Activated naive CD8-positive, alpha-beta T cell treated with anti-CD3 and anti-CD28 coated beads, Interleukin-2, amount 50 U/mL, for 24 hours (primary cell): ENCODE measurements around the gene FOCAD.

Experiments used
- ATAC-seq: fragments of 150-1000 bp; cut with Tn5 transposase; one replicate; pipeline ENCODE4 v1.10.0; 2021
- DNase-seq: peaks from one replicate; pipeline ENCODE4 v3.0.0; 2021
- H3K27ac Mint-ChIP-seq: one replicate; pipeline ENCODE4 v1.8.0; 2021; ENCODE audit warnings: mild to moderate bottlenecking, mixed read lengths
- H3K27me3 Mint-ChIP-seq: one replicate; pipeline ENCODE4 v1.8.0; 2021; ENCODE audit warnings: mixed read lengths
- H3K36me3 Mint-ChIP-seq: one replicate; pipeline ENCODE4 v1.8.0; 2021; ENCODE audit warnings: low read depth, mixed read lengths
- H3K4me1 Mint-ChIP-seq: one replicate; pipeline ENCODE4 v1.8.0; 2021; ENCODE audit warnings: mixed read lengths
- H3K4me3 Mint-ChIP-seq: one replicate; pipeline ENCODE4 v1.8.0; 2021; ENCODE audit warnings: mild to moderate bottlenecking, moderate library complexity, mixed read lengths
- H3K9me3 Mint-ChIP-seq: one replicate; pipeline ENCODE4 v1.8.0; 2021; ENCODE audit warnings: mixed read lengths

Gene FOCAD

DNA sequence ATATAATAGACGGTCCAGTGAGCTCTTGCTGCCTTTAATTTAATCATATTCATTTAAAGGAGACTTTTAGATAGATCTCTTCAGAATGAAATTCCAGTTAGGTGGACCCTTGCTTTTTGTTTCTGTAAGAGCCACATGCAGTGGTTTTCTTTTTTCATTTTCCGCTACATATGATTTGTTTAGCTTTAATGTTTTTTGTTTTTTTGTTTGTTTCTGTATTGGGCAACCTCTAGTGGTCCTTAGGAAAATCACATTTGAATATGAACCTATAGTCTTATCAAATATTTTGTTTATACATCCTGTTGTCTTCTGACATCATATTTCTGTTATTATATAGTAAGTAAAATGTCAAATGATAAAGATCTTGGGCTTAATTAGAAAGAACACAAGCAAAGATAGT, 196.6 kb downstream of the FOCAD start:
- DNase-seq (no peak), ATAC-seq (no peak)
- no peak overlapping the region for H3K27ac Mint-ChIP-seq
- H3K36me3 Mint-ChIP-seq: peaks cover 3% of the 10 kb centered on the region
- no peaks in the 10 kb centered on the region for H3K9me3 Mint-ChIP-seq
- H3K4me1 Mint-ChIP-seq: no peaks in the 10 kb centered on the region
- no peaks in the 10 kb centered on the region for H3K27me3 Mint-ChIP-seq
- no peak overlapping the region for H3K4me3 Mint-ChIP-seq

DNA sequence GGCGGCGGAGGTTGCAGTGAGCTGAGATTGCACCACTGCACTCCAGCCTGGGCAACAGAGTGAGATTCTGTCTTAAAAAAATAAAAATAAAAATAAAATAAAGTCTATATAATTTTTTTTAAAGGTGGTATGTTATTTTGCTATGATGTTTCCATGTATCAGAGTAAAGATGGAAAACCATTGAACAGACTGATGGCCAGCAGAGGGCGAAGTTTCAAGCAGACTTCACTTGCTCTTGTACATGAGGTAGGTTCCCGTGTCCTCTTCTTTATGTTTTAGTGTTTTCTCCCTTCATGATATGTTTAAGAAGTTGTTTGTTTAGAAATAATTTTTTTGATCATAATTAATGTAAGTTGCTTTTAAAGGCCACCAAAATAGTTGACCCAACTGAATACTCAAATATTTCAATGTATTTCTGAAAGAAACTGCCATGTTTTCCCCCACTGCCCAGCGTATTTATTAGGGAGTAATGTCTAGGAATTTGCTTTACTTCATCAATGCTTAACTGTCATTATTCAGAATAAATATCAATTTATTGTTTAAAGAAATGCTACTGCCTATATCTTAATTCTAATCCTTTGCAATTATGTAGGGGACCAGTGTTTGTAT, 201.0 kb downstream of the FOCAD start:
- Mint-ChIP-seq H3K36me3 (peaks cover 12% of the 10 kb centered on the region), H3K27me3 (no peaks in the 10 kb centered on the region), H3K9me3 (no peaks in the 10 kb centered on the region), H3K4me1 (no peaks in the 10 kb centered on the region), H3K27ac (no peak overlapping the region), H3K4me3 (no peak overlapping the region)
- DNase-seq (peak; percentile 59), ATAC-seq (no peak)

DNA sequence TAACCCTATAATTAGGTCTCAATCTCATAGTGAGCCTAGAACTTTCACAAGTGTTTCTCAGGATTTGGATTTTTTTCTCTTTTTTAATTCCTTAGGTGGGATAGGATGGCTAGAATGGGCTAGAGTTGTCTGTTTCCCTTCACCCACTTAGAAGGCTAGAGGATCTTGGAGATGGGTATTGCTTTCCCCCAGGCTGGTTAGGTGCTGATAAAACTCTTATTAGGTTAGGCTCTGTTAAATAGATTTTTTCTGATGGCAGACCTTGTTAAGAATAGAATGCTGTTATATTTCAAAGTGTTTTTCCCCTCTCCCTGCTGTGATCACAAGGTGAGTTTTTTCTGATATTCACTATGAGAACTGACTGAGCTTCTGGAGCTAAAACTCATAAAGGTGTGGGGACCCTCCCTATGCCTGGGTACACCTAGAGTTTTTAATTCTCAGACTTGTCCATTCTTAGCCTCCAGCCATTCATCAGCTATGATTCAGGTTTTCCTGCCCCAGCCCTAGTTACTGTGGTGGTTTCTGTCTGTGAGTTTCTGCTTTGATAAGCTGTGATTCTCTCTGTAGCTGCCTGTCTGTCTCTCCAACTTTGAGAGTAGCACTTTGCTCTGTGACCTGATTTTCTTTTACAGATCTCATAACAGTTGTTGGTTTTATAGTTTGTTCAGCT, 215.0 kb downstream of the FOCAD start:
- Mint-ChIP-seq H3K27me3 (no peaks in the 10 kb centered on the region), H3K27ac (no peak overlapping the region), H3K36me3 (no peaks in the 10 kb centered on the region), H3K4me3 (no peak overlapping the region), H3K4me1 (no peaks in the 10 kb centered on the region), H3K9me3 (no peaks in the 10 kb centered on the region)
- DNase-seq: peak; percentile 2
- ATAC-seq: peak; percentile 40

- Mint-ChIP-seq H3K9me3 (no peaks in the 10 kb centered on the region), H3K4me1 (no peaks in the 10 kb centered on the region), H3K27me3 (no peaks in the 10 kb centered on the region), H3K27ac (no peak overlapping the region), H3K36me3 (peaks cover 5% of the 10 kb centered on the region), H3K4me3 (no peak overlapping the region)
- ATAC-seq (no peak), DNase-seq (no peak)
These were observed 219.2 kb downstream of the FOCAD start for GRCh38 chr9:20903212-20903611.

GRCh38 chr9:20904995-20905394, 220.9 kb downstream of the FOCAD start:
- Mint-ChIP-seq H3K4me1 (no peaks in the 10 kb centered on the region), H3K27ac (no peak overlapping the region), H3K9me3 (no peaks in the 10 kb centered on the region), H3K36me3 (peaks cover 5% of the 10 kb centered on the region), H3K4me3 (no peak overlapping the region), H3K27me3 (no peaks in the 10 kb centered on the region)
- DNase-seq (no peak), ATAC-seq (no peak)

DNA sequence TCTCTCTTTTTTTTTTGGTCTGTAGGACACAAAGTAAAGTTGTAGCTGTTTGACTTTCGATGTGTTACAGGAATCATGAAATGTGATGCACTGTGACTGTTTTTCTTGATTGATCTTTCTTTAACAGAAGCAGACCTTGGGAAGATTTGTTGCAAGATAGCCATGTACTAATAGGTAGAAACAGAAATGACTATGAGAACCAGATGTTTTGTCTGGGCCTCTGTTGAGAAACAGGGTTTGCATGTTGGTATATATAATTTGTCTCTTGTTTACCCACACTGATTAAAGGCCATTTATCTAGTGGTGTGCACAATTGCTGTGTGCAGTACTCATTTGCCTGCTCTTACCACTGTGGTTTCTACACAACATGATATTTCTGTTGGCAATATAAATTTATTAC, 222.3 kb downstream of the FOCAD start:
- H3K27me3 Mint-ChIP-seq: no peaks in the 10 kb centered on the region
- DNase-seq: no peak
- H3K4me1 Mint-ChIP-seq: no peaks in the 10 kb centered on the region
- no peak for ATAC-seq
- no peaks in the 10 kb centered on the region for H3K9me3 Mint-ChIP-seq
- no peak overlapping the region for H3K27ac Mint-ChIP-seq
- peaks cover 5% of the 10 kb centered on the region for H3K36me3 Mint-ChIP-seq
- H3K4me3 Mint-ChIP-seq: no peak overlapping the region

DNA sequence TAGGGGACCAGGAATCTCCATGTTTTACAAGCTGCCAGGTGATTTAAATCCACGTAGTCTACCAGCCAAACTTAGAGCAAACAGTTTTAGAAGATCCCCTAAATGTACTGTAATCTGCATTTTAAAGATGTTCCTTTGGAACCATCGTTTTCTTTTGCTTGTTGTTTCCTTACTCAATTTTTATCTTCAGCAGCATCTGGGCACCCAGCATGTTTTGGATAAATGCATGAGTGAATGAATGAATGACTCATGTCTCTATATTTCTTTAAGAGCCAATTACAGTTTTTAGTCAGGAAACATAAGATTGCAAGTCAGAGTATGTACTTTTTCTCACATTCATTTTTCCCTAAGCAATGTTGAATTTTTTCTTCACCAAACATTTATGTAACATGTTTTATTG, 224.4 kb downstream of the FOCAD start:
- Mint-ChIP-seq H3K9me3 (no peaks in the 10 kb centered on the region), H3K27ac (no peak overlapping the region), H3K27me3 (no peaks in the 10 kb centered on the region), H3K4me3 (no peak overlapping the region), H3K36me3 (peaks cover 6% of the 10 kb centered on the region), H3K4me1 (no peaks in the 10 kb centered on the region)
- DNase-seq (no peak), ATAC-seq (no peak)

GRCh38 chr9:20914556-20914955, 230.5 kb downstream of the FOCAD start:
- H3K27ac Mint-ChIP-seq: no peak overlapping the region
- H3K36me3 Mint-ChIP-seq: peaks cover 34% of the 10 kb centered on the region
- H3K27me3 Mint-ChIP-seq: no peaks in the 10 kb centered on the region
- no peaks in the 10 kb centered on the region for H3K4me1 Mint-ChIP-seq
- H3K4me3 Mint-ChIP-seq: no peak overlapping the region
- ATAC-seq: no peak
- H3K9me3 Mint-ChIP-seq: peaks cover 4% of the 10 kb centered on the region
- no peak for DNase-seq

DNA sequence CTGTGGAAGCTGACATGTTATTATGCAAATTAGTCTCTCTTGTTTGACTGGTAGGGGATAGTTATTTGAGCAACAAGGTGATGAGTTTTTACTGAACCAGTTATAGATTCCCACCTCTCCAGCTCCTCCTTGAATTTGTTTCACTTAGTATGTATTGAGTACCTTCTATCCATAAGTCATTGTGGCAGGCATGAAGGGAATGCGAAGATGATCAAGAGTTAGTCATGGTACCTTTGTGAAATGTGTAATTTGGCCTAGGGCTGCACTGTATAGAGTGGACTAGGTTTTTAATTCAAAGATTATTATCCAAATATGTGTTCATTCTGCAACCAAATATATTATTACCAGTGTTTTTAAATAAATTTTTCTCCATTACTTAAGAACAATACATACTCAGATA, 237.3 kb downstream of the FOCAD start:
- H3K27ac Mint-ChIP-seq: no peak overlapping the region
- no peak for DNase-seq

DNA sequence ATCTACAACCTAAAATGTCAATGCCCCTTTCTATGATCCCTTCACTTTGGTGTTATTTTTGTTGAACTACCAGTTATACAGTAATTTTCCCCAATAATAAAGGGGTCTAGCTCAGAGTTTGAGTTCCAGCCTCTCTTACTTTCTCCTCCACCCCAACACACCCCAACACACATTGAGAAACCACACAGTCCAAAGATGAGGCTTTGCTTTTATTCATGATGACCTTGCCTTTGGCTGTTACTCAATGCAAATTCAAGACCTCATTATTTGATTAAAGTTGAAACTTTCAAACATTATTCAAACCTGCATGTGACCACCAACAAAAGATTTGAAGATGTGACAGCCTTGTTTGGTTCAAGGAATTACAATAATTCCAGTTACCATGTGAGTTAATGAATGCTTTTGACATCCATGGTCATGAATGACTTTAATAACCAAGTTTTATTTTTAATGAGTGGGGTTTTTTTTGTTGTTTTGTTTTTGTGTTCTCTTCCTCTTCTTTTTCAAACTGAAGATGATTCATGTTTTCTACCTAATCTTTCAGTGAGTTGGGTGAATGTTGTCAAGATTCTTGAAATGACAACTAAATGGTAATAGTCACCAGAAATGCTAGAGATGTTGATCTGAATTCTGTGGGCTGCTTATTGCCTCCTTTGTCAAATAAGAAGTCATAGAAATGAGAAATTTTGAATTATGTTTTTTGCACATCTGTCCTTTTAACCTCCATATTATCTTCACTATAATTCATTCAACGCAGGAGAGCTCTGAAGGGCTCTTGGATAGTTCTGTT, 241.4 kb downstream of the FOCAD start:
- no peaks in the 10 kb centered on the region for H3K27me3 Mint-ChIP-seq

More for the DNA sequence above, 237.3 kb downstream of the FOCAD start:
- no peak overlapping the region for H3K4me3 Mint-ChIP-seq
- ATAC-seq: no peak
- peaks cover 4% of the 10 kb centered on the region for H3K9me3 Mint-ChIP-seq
- peaks cover 15% of the 10 kb centered on the region for H3K4me1 Mint-ChIP-seq
- peaks cover 23% of the 10 kb centered on the region for H3K36me3 Mint-ChIP-seq
- H3K27me3 Mint-ChIP-seq: no peaks in the 10 kb centered on the region

GRCh38 chr9:20929276-20929675, 245.2 kb downstream of the FOCAD start:
- ATAC-seq (no peak), DNase-seq (no peak)
- no peaks in the 10 kb centered on the region for H3K9me3 Mint-ChIP-seq
- no peak overlapping the region for H3K4me3 Mint-ChIP-seq
- peaks cover 12% of the 10 kb centered on the region for H3K36me3 Mint-ChIP-seq
- no peaks in the 10 kb centered on the region for H3K27me3 Mint-ChIP-seq
- peaks cover 16% of the 10 kb centered on the region for H3K4me1 Mint-ChIP-seq
- no peak overlapping the region for H3K27ac Mint-ChIP-seq

More for the DNA sequence above, 241.4 kb downstream of the FOCAD start:
- H3K27ac Mint-ChIP-seq: no peak overlapping the region
- H3K36me3 Mint-ChIP-seq: no peaks in the 10 kb centered on the region
- H3K4me1 Mint-ChIP-seq: peaks cover 16% of the 10 kb centered on the region
- H3K4me3 Mint-ChIP-seq: no peak overlapping the region
- H3K9me3 Mint-ChIP-seq: no peaks in the 10 kb centered on the region
- ATAC-seq (peak; percentile 33), DNase-seq (no peak)

GRCh38 chr9:20930836-20931235, 246.8 kb downstream of the FOCAD start:
- no peak for ATAC-seq
- Mint-ChIP-seq H3K27ac (no peak overlapping the region), H3K27me3 (no peaks in the 10 kb centered on the region), H3K9me3 (no peaks in the 10 kb centered on the region), H3K4me1 (peaks cover 3% of the 10 kb centered on the region), H3K36me3 (peaks cover 18% of the 10 kb centered on the region), H3K4me3 (no peak overlapping the region)
- no peak for DNase-seq

GRCh38 chr9:20940447-20941173, 256.6 kb downstream of the FOCAD start:
- no peak overlapping the region for H3K4me3 Mint-ChIP-seq

GRCh38 chr9:20941174-20941690, 257.2 kb downstream of the FOCAD start:
- Mint-ChIP-seq H3K4me1 (peaks cover 3% of the 10 kb centered on the region), H3K9me3 (no peaks in the 10 kb centered on the region), H3K4me3 (no peak overlapping the region), H3K36me3 (peaks cover 4% of the 10 kb centered on the region), H3K27ac (no peak overlapping the region), H3K27me3 (no peaks in the 10 kb centered on the region)
- DNase-seq (peak; percentile 34), ATAC-seq (peak; percentile 96)

More at GRCh38 chr9:20940447-20941173, 256.6 kb downstream of the FOCAD start:
- no peaks in the 10 kb centered on the region for H3K9me3 Mint-ChIP-seq
- H3K27me3 Mint-ChIP-seq: no peaks in the 10 kb centered on the region
- peaks cover 3% of the 10 kb centered on the region for H3K4me1 Mint-ChIP-seq
- H3K27ac Mint-ChIP-seq: no peak overlapping the region
- peaks cover 6% of the 10 kb centered on the region for H3K36me3 Mint-ChIP-seq
- no peak for DNase-seq
- ATAC-seq: peak; percentile 43
